Stimulated activated CD4-positive, alpha-beta T cell treated with anti-CD3 and anti-CD28 coated beads, TNF-alpha, amount 100 ng/mL, for 1 hour (primary cell): Measurements from ENCODE around the gene SNUPN.

ENCODE experiments used
- DNase-seq, 3 donors: peaks; one replicate each; pipeline ENCODE4 v3.0.0-alpha.2; 2020; ENCODE audit warnings: low read depth in 3 of 3, low spot score in 1 of 3

Gene SNUPN

GRCh38 chr15:75625542-75626347 is at the start of gene SNUPN:
SNUPN (minus strand) TSS chr15:75625725; CDS start chr15:75621051, 4,674 bp downstream.
- DNase-seq: peak; percentile 77 to 89 (median 85)

GRCh38 chr15:75674366-75674765 is 48.8 kb upstream of the SNUPN start:
- no peak for DNase-seq

DNA sequence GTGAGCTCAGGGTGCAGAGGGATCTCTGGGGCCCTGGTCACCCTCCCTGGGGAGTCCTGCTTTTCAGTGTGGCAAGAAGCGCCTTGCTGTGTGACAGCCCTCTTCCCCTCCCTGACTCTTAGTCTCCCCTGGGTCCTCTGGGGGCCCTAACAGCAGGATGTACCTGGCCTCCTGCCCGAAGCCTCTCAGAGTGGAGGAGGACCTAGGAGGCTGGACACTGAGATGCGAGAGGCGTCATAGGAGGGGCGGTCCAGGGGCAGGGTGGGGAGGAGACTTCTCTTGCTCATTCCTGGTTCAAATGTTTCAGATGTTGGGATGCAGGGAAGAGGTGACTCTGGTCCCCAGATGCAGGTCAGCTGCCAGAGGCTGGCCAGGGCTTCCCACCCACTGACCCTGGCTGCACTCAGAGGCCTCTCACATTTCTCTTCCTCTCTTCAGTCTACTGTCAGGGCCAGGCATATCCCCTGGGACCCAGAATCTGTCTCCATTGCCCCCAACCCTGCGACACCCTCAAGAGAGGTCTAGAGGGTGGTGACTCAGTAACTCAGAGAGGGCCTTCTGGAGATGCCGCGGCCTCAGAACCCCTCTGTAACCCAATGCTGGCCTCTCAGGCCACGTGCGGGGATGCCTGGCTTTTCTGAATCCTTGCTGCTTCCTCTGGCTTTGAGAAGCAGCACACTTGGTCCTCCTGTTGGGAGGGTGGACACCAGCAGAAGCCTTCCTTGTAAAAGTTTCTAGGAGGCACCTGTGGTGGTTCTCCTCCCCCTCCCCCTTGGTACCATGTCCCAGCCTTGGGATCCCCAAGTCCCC is 48.1 kb upstream of the SNUPN start:
- no peak for DNase-seq

GRCh38 chr15:75672646-75673425 is 47.3 kb upstream of the SNUPN start:
- DNase-seq: no peak

- no peak for DNase-seq
Measured at GRCh38 chr15:75671730-75672602, 46.4 kb upstream of the SNUPN start.

DNA sequence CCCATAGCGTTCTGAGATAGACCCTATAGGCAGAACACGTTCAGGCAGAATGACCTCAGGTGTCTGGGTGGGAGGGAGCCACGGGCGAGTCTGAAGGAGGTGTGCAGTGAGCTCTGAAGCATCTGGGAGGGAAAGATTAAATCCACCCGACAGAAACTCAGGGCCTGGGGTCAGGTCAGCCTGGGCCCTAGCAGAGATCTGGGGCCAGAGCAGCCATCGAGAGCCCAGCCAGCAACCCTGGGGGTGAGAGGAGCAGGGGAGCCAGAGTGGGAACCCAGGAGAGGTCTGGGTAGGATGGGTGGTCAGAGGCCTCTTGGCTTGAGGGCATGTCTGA is 44.3 kb upstream of the SNUPN start:
- DNase-seq: no peak

- DNase-seq: no peak
Measured at GRCh38 chr15:75669191-75669878, 43.8 kb upstream of the SNUPN start.

DNA sequence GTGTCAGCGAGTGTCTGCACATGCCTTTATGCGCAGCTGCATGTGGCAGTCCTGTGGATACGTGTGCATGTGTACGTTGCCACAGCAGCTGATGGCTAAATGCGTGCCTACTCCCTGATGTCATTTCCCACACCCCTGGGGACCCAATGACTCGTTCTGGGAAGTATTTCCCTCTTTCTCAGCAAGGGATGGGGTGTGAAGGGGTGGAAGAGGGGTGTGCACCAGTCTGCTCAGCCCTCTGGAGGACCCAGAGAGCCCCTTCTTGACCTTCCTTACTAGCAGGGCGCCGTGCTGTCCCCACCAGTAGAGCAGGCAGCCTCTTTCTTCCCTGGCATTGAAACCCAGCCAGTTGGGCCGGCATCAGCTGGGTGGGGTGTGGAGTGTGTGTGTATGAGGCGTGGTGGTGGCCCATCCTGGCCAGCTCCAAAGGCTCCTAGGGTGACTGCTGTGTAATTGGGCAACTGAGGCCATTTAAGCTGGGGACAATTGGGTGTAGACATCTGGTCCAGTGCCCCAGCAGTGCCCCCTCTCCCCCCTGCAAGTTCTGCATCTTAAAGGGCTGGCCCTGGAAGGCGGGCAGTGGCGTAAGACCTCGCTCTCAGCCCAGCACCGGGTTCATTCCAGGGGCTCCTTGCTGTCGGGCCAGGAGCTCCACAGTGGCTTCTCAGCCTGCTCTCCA is 41.4 kb upstream of the SNUPN start:
- no peak for DNase-seq

GRCh38 chr15:75663931-75664421 is 38.5 kb upstream of the SNUPN start:
- no peak for DNase-seq

GRCh38 chr15:75662823-75663519 is 37.4 kb upstream of the SNUPN start:
- DNase-seq: no peak

DNA sequence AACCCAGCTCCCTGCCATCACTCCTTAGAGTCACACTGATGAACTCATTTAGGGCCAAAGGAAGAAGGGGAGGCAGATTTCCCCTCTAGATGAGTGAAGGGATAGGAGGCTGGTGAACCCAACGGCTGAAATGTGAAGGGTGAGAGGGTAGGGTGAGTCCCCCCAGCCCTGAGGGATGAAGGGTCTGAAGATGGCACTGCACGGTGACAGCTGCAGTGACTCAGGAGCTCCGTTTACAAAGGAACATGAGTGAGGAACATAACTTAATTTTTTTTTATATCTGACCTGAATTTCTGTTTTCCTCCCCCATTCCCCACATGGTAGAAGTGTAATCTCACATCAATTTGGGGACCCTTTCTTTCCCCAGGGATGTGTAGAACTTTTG is 36.2 kb upstream of the SNUPN start:
- DNase-seq: no peak

DNA sequence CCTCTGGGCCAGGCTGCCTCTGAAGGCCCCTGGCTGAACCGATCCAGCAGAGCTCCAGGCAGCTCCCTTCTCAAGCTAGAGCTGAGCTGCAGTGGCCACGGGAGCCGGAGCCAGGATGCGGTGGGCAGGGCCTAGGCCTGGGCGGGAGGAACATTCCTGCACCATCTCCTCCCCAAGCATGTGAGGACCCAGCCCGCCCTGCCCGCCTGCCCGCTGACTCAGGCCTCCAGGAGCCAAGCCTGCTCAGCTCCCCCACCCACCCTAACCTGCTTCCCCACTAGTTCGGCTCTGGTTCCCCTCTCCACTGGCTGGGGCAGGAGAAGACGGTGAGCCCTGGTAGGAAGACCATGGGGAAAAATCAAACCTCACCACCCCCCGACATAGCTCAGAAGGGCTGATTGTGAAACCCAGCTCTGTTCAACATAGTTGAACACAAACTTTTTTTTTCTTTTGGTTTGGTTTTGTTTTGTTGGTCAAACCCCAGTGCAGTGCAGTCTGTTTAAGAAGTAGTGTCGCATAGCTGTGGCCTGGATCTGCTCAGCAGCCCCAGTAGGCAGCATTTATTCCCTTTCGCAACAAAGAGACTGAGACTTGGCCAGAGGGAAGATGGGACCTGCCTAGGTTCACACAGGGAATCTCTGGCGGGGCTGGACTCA is 35.7 kb upstream of the SNUPN start:
- DNase-seq: no peak

DNA sequence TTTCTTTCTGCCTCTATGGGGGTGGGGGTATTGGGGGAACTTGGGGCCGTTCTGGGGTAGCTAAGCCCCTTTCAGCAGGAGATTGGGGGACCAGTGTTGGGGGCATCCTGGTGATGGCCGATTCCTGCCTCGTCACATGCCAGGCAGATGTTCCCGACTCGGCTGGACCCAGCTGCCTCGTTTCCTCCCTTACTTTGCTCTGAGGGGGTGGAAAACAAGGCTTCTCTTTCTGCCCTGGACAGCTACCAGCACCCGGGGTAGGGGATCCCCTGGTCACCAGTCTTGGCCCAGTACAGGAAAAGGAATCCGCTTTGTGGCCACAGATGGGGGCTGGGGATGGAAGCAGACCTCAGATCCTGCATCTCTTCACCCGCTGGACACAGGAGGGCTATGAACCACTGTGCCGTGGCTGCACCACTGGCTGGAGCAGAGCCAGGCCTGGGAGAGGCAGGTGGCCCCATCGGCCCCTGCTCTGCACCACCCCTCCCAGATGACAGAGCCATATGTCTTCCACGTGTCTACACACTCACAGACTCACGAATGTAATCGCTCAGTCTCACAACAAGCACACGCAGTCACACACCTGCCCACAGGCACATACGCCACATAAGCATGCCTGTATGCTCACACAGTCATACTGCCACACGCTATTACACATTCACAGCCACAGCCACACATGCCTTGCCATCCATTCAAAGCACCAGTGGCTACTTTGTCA is 34.6 kb upstream of the SNUPN start:
- DNase-seq: no peak

GRCh38 chr15:75659141-75659771 is 33.7 kb upstream of the SNUPN start:
- no peak for DNase-seq

DNA sequence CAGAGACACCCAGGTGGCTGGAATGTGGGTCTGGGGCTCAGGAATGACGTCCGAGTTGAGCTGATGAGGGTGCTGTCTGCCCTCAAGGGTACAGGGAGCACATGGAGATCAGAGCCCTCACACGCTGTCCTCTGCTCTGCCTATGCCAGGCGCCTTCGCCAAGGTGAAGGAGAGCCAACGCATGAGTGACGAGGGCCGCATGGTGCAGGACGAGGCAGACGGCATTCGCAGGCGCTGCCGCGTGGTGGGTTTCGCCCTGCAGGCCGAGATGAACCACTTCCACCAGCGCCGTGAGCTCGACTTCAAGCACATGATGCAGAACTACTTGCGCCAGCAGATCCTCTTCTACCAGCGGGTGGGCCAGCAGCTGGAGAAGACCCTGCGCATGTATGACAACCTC is 31.3 kb upstream of the SNUPN start:
- DNase-seq: no peak

DNA sequence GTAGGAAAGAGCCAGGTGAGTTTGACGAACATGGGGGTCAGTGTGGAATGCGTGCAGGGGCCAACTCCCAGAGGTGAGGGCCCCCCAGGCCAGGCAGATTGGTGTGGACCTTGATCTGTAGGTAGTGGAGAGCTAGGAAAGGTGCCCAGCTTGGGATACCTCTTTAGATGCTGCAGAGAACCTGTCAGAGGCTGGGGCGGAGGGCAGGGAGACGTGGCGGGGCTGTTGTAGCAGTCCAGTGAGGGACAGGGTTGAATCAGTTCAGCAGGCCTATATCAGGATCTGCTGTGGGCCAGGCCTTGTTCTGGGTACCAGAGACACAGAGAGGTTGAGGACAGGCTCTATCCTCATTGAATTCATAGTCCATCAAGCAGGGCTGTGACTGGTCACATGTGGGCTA is 30.8 kb upstream of the SNUPN start:
- DNase-seq: no peak

DNA sequence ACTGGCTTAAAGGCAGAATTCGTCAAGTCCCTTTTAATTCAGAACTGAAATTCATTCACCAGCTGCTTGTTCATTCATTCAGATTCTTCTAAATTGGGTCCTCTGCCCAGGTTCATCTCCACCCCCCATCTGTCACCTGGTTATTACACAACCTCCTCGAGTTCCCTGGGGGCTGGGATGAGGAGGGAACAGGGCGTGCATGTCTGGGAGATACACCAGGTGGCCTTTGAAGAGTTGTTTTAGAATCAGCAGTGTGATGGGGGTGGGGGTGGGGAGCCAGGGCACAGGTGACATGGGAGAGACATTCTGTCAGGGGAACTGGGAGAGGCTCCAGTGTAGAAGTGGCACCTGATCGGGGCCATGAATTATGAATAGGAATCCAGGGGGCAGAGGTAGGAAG is 30.4 kb upstream of the SNUPN start:
- no peak for DNase-seq
